Panc1 (cell line): ENCODE data around the gene GIGYF1.
A peak's percentile ranks its signal among the peaks of the same experiment; 100 is the strongest.

ENCODE experiments used
- CTCF ChIP-seq: fragments of 450-650 bp; IDR thresholded peaks from 2 replicates; pipeline ENCODE4 v1.5.1; 2017; ENCODE audit warnings: mild to moderate bottlenecking
- REST ChIP-seq, 2 experiments: IDR thresholded peaks; 2 replicates each; pipeline ENCODE4 v1.6.1; 2011 to 2012; ENCODE audit warnings: low read depth in 2 of 2, control low read depth in 1 of 2, low read length in 1 of 2, mild to moderate bottlenecking in 1 of 2, moderate library complexity in 1 of 2; ENCODE audit not compliant: insufficient read depth in 1 of 2

- TF ChIP-seq CTCF (no peak), REST (IDR thresholded peaks at IDR 0.05; ENCODE audit: insufficient read depth in 1 of 2, low read depth in 2 of 2, low read length in 1 of 2) (peak; percentile 89 to 96)
Observed at GRCh38 chr7:100655908-100656674, 38.0 kb downstream of the GIGYF1 start, which contains the start of gene ACTL6B.
